Neural cell (in vitro differentiated cells): ENCODE data around the gene IPO5. TPM values are rescaled to one million over a fixed set of nuclear protein-coding genes. Genes with fewer than 3 reads are reported as not detected.
A peak's percentile ranks its signal among the peaks of the same experiment; 100 is the strongest.

Experiments
- H2AFZ ChIP-seq: fragments of 200-600, 300-800 bp; sonication (generic), shearing (Covaris generic); 2 replicates; pipeline ENCODE4 v1.6.0; 2014; ENCODE audit warnings: low read depth, mild to moderate bottlenecking, antibody characterized with exemption, low read length, moderate library complexity
- H3F3A ChIP-seq: fragments of 200-600 bp; shearing (Covaris generic); 2 replicates; pipeline ENCODE4 v1.6.1; 2016; ENCODE audit warnings: mild to moderate bottlenecking, moderate library complexity, mixed read lengths, antibody characterized with exemption, low read length; ENCODE audit not compliant: insufficient read depth, poor library complexity, severe bottlenecking
- H3K27ac ChIP-seq: fragments of 200-600, 300-800 bp; sonication (generic), shearing (Covaris generic); 2 replicates; pipeline ENCODE4 v1.5.1; 2014; ENCODE audit warnings: mild to moderate bottlenecking, low read length, moderate library complexity
- H3K27me3 ChIP-seq: fragments of 300-800, 200-600 bp; sonication (generic), shearing (Covaris generic); 2 replicates; pipeline ENCODE4 v1.6.0; 2014; ENCODE audit warnings: mild to moderate bottlenecking, low read depth, low read length, moderate library complexity; ENCODE audit not compliant: insufficient read depth
- H3K36me3 ChIP-seq: fragments of 300-800, 200-600 bp; sonication (generic), shearing (Covaris generic); 2 replicates; pipeline ENCODE4 v1.5.1; 2014; ENCODE audit warnings: mild to moderate bottlenecking, antibody characterized with exemption, low read length, moderate library complexity; ENCODE audit not compliant: insufficient read depth
- H3K4me2 ChIP-seq: fragments of 300-800, 200-600 bp; sonication (generic), shearing (Covaris generic); 2 replicates; pipeline ENCODE4 v1.6.0; 2014; ENCODE audit warnings: mild to moderate bottlenecking, low read length
- H3K4me3 ChIP-seq: fragments of 300-800, 200-600 bp; sonication (generic), shearing (Covaris generic); 2 replicates; pipeline ENCODE4 v1.5.1; 2014; ENCODE audit warnings: mild to moderate bottlenecking, low read length, moderate library complexity
- H3K79me2 ChIP-seq: fragments of 200-600 bp; shearing (Covaris generic); replicated peaks from 2 replicates; pipeline ENCODE4 v1.6.0; 2014; ENCODE audit warnings: mild to moderate bottlenecking, low read length, moderate library complexity; ENCODE audit not compliant: insufficient read depth
- H3K9ac ChIP-seq: fragments of 300-800, 200-600 bp; sonication (generic), shearing (Covaris generic); 2 replicates; pipeline ENCODE4 v1.6.1; 2016; ENCODE audit warnings: mild to moderate bottlenecking, low read length, mixed read lengths
- H3K9me2 ChIP-seq: fragments of 200-600 bp; shearing (Covaris generic); 2 replicates; pipeline ENCODE4 v1.6.1; 2016; ENCODE audit warnings: mild to moderate bottlenecking, low read length, mixed read lengths; ENCODE audit not compliant: insufficient read depth
- H3K9me3 ChIP-seq: fragments of 200-600, 300-800 bp; sonication (generic), shearing (Covaris generic); 2 replicates; pipeline ENCODE4 v1.6.1; 2016; ENCODE audit warnings: mild to moderate bottlenecking, mixed run types, low read length, moderate library complexity, mixed read lengths
- H4K20me1 ChIP-seq: fragments of 200-600 bp; shearing (Covaris generic); 2 replicates; pipeline ENCODE4 v1.6.1; 2016; ENCODE audit warnings: mild to moderate bottlenecking, mixed run types; ENCODE audit not compliant: insufficient read depth
- CTCF ChIP-seq: fragments of 450-650 bp; IDR thresholded peaks from 2 replicates; pipeline ENCODE4 v1.5.1; 2014; ENCODE audit warnings: antibody characterized with exemption, mild to moderate bottlenecking, moderate library complexity; ENCODE audit not compliant: poor library complexity, severe bottlenecking
- EP300 ChIP-seq: fragments of 450-650 bp; conservative IDR thresholded peaks from 2 replicates; pipeline ENCODE4 v1.6.1; 2014; ENCODE audit warnings: antibody characterized with exemption, mild to moderate bottlenecking, moderate library complexity; ENCODE audit not compliant: poor library complexity, severe bottlenecking
- EZH2 ChIP-seq: fragments of 200-600, 300-800 bp; shearing (Covaris generic), sonication (generic); IDR thresholded peaks from 2 replicates; pipeline ENCODE4 v1.6.1; 2014; ENCODE audit warnings: antibody characterized with exemption, low read length, borderline replicate concordance, mild to moderate bottlenecking; ENCODE audit not compliant: insufficient read depth, poor library complexity, severe bottlenecking
- MXI1 ChIP-seq: fragments of 450-650 bp; conservative IDR thresholded peaks from 2 replicates; pipeline ENCODE4 v1.6.1; 2014; ENCODE audit warnings: antibody characterized with exemption, mild to moderate bottlenecking; ENCODE audit not compliant: poor library complexity, severe bottlenecking
- POLR2AphosphoS5 ChIP-seq: IDR thresholded peaks from 2 replicates; pipeline ENCODE4 v1.6.1; 2012
- RAD21 ChIP-seq: fragments of 450-650 bp; conservative IDR thresholded peaks from 2 replicates; pipeline ENCODE4 v1.6.1; 2014; ENCODE audit warnings: antibody characterized with exemption, mild to moderate bottlenecking, moderate library complexity
- REST ChIP-seq: IDR thresholded peaks from 2 replicates; pipeline ENCODE4 v1.6.1; 2012; ENCODE audit warnings: borderline replicate concordance
- SMC3 ChIP-seq: fragments of 450-650 bp; conservative IDR thresholded peaks from 2 replicates; pipeline ENCODE4 v1.6.1; 2014; ENCODE audit warnings: antibody characterized with exemption, mild to moderate bottlenecking, moderate library complexity; ENCODE audit not compliant: poor library complexity
- TAF1 ChIP-seq: IDR thresholded peaks from 2 replicates; pipeline ENCODE4 v1.6.1; 2012; ENCODE audit warnings: low read depth
- polyA plus RNA-seq: library from polyadenylated mRNA; depleted of rRNA; stranded (reverse); fragments of >200 nt; gene quantifications from 2 replicates; pipeline ENCODE4 v1.2.3, GENCODE V29; 2014

IPO5 gene
- polyA plus RNA-seq, 1 donor from 2014 or later = 83.4 TPM

- Histone ChIP-seq H3K27me3 (no peaks in the 10 kb centered on the region), H3K9me3 (no peaks in the 10 kb centered on the region), H3K9ac (peak overlapping the region; percentile 81), H3K36me3 (no peaks in the 10 kb centered on the region), H3F3A (peaks cover 3% of the 10 kb centered on the region), H3K4me3 (peak overlapping the region; percentile 90), H3K27ac (peak overlapping the region; percentile 73), H3K9me2 (no peaks in the 10 kb centered on the region), H3K4me2 (peak overlapping the region; percentile 76), H2AFZ (peak overlapping the region; percentile 98), H4K20me1 (no peaks in the 10 kb centered on the region), H3K79me2 (peaks cover 36% of the 10 kb centered on the region)
- TF ChIP-seq MXI1 (peak; percentile 20), TAF1 (peak; percentile 27), EZH2 (no peak), EP300 (peak; percentile 47), REST (peak; percentile 15), CTCF (no peak), POLR2AphosphoS5 (peak; percentile 83), SMC3 (peak; percentile 8), RAD21 (no peak)
Observed at GRCh38 chr13:97975848-97976609, 22.6 kb downstream of the IPO5 start.

- Histone ChIP-seq H3K79me2 (peaks cover 39% of the 10 kb centered on the region), H3K27me3 (no peaks in the 10 kb centered on the region), H3K9me3 (no peaks in the 10 kb centered on the region), H3K4me2 (peak overlapping the region; percentile 56), H3K9me2 (no peaks in the 10 kb centered on the region), H3K9ac (peak overlapping the region; percentile 63), H3K4me3 (peak overlapping the region; percentile 69), H3K27ac (no peak overlapping the region), H3F3A (peaks cover 3% of the 10 kb centered on the region), H3K36me3 (no peaks in the 10 kb centered on the region), H4K20me1 (no peaks in the 10 kb centered on the region), H2AFZ (peak overlapping the region; percentile 18)
- no peak for TF ChIP-seq SMC3
- TF ChIP-seq TAF1 = peak; percentile 67
- peak; percentile 45 for TF ChIP-seq REST
- TF ChIP-seq MXI1 = peak; percentile 89
Observed at GRCh38 chr13:97976610-97977521, 23.4 kb downstream of the IPO5 start.
